HG02571 (cell line): ENCODE results near the gene FAM170B.

Experiments used
- ATAC-seq: cut with Tn5 transposase; IDR thresholded peaks from one replicate; pipeline ENCODE4 v1.9.1; 2021; ENCODE audit warnings: mild to moderate bottlenecking, moderate library complexity; ENCODE audit not compliant: unreplicated experiment

FAM170B gene

GRCh38 chr10:49081547-49082275, 52.1 kb downstream of the FAM170B start:
- no peak for ATAC-seq
